GM18505 (cell line): Measurements from ENCODE around the gene TMEM175.

Source experiments
- ATAC-seq: cut with Tn5 transposase; IDR thresholded peaks from one replicate; pipeline ENCODE4 v1.9.1; 2021; ENCODE audit not compliant: unreplicated experiment
- POLR2A ChIP-seq: IDR thresholded peaks from 4 replicates; pipeline ENCODE4 v1.6.1; 2011; ENCODE audit warnings: borderline replicate concordance; ENCODE audit not compliant: insufficient read depth, insufficient read length; ENCODE audit errors: extremely low read depth

The TMEM175 gene

DNA sequence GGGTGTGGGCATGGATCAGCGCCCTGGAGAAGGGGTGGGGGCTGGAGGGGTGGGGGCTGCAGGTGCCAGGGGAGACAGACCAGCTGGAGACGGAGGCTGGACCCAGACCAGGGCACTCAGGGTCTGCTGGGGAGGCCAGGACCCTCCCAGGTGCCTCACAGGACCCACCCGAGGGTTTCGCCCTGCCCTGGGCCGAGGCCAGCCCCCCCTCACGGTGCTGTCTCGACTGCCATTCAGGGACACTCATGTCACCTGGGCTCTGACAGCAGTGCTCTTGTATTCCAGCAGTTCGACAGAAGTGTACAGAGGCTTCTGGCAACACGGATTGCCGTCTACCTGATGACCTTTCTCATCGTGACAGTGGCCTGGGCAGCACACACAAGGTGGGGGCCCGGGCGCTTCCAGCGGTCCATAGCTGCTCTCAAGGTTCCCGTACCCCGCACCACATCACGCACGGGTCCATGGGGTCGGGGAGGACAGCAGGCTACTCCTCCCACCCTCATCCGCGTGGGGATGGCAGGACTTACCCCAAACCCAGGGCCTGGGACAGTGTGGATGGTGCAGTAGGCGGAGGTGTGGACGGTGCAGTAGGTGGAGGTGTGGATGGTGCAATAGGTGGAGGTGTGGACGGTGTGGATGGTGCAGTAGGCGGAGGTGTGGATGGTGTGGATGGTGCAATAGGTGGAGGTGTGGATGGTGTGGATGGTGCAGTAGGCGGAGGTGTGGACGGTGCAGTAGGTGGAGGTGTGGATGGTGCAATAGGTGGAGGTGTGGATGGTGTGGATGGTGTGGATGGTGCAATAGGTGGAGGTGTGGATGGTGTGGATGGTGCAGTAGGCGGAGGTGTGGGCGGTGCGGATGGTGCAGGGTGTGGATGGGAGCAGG lies 18.1 kb downstream of the TMEM175 start:
- TF ChIP-seq POLR2A: no peak
- no peak for ATAC-seq

DNA sequence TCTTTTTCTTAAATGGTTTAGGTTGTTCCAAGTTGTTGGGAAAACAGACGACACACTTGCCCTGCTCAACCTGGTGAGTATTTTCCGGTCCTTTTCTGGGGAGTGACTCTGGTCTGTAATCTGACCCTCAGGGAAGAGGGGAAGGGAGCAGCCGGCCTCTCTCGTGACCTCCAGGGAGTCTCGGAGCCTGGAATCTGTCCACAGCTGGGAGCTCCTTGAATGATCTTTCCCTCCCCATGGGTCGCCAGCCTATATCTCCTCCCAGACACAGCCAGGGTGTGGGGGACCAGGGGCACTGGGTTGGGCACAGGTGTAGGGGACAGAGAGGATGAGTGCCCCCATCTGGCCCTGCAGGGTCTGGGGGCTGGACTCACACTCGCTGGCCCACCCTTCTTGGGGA lies 18.9 kb downstream of the TMEM175 start:
- ATAC-seq: no peak
- no peak for TF ChIP-seq POLR2A

DNA sequence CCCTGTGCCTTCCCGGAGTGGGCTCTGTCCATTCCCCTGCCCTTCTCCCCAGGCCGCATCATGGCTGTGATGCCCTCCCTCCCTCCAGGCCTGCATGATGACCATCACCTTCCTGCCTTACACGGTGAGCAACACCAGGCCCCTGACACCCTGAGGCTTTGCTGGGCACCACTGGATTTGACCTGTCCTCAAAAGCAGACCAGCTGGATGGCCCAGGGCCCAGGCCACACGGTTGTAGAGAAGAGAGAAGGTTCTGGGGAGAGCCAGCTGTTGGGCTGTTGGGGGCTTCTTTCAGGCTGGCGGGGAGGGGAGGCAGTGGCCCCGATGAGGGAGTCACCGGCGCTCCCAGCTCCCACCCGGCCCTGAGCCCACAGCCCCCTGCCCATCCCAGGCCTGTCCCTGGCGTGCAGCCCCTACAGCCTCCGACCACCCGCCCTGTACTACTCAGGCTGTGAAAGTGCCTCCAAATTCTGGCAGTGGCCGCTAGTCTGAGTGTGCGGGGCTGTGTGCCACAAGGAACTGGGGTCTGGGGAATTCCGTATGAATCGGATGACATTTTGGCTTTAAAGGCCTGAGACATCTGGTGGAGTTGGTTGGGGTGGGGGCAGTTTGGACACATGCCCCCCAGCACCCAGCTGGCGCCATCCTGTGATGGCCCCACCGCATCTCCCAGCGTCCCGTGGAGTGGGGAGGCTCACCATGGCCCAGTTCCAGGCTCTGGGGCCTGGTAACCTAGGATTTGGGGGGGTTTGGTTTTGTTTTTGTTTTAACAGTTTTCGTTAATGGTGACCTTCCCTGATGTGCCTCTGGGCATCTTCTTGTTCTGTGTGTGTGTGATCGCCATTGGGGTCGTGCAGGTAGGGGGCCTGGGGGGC lies 19.6 kb downstream of the TMEM175 start:
- no peak for ATAC-seq
- no peak for TF ChIP-seq POLR2A

DNA sequence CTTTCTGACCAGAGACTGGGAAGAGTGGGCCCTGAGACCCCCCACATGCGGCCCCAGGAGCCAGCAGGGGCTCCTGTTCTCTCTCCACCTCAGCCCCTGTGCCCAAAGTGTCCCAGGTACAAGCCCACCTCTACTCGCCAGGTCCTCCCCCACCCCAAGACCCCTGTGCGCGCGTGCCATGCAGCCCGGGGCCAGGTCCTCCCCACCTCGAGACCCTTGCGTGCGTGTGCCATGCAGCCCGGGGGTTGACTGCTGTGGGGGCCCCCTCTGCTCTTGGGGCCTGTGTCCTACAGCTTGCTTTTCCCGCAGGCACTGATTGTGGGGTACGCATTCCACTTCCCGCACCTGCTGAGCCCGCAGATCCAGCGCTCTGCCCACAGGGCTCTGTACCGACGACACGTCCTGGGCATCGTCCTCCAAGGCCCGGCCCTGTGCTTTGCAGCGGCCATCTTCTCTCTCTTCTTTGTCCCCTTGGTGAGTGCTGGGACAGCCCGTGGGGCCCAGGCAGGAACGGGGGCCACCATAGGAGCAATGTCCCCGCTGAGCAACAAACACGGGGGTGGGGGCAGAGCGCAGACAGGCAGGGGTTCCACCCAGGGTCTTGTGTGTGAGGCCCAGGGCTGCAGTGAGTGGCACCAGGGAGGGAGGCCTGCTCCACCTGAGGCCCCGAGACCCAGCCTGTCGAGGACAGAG lies 20.8 kb downstream of the TMEM175 start:
- no peak for ATAC-seq
- TF ChIP-seq POLR2A: no peak

DNA sequence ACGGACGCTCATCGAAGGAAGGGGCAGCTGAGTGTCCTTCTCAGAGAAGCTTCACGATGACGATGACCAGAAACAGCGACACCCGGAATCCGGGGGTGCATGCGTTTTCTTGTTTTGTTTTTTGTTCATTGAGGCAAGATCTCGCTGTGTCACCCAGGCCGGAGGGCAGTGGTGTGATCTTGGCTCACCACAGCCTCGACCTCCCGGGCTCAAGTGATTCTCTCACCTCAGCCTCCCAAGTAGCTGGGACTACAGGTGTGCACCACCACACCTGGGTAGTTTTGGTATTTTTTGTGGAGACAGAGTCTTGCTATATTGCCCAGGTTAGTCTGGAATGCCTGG lies 21.3 kb downstream of the TMEM175 start:
- ATAC-seq: no peak
- no peak for TF ChIP-seq POLR2A

DNA sequence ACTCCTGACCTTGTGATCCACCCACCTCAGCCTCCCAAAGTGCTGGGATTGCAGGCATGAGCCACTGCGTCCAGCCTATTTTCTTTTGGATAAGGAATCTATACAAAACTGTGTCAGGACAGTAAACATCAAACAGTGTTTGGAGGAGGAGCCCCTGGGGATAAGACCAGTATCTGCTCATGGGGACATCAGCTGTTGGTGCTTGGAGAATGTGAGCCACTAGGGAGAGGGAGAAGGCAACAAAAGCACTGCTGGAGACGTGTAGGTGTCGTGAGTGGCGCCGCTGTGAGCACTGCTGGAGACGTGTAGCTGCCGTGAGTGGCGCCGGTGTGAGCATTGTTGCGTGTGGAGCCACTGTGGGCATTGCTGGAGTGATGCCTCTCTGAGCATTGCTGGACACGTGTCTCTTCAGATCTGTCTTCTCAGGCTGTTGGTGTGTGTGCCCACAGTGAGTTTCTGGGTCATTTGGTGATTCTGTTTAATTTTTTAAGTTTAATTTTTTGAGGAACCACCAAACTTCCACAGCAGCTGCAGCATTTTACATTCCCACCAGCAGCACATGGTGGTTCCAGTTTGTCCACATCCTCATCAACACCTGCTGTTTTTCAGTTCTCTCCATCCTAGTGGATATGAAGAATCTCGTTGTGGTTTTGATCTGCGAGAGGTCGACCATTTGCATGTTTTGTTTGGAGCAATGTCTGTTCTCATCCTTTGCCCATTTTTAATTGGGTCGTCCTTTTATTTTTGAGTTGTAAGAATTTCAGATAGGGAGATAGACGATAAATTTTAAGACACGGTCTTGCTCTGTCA lies 22.2 kb downstream of the TMEM175 start:
- ATAC-seq: no peak
- no peak for TF ChIP-seq POLR2A

DNA sequence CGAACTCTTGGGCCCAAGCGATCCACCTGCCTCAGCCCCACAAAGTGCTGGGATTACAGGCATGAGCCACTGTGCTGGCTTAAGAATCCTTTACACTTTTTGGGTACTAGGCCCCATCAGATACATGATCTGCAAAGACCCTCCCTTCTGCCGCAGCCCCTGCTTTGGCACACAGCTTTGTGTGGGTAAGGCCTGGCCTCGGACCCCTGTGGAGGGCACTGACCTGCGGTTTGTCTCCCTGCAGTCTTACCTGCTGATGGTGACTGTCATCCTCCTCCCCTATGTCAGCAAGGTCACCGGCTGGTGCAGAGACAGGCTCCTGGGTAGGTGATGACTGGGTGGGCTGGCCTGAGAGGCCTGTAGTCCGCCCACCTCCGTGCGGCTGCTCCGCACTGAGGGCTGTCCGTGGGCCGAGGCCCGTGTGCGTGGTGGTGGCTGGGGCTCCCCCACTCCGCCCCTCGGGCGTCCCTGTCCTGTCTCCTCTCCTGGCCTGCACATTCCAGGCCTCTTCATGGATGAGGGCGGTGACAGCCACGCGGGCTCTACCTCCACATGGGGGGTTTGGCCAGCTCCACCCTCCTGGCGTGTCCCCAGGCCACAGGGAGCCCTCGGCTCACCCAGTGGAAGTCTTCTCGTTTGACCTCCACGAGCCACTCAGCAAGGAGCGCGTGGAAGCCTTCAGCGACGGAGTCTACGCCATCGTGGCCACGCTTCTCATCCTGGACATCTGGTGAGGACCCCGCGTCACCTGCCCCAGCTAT lies 23.1 kb downstream of the TMEM175 start:
- TF ChIP-seq POLR2A: no peak
- no peak for ATAC-seq

DNA sequence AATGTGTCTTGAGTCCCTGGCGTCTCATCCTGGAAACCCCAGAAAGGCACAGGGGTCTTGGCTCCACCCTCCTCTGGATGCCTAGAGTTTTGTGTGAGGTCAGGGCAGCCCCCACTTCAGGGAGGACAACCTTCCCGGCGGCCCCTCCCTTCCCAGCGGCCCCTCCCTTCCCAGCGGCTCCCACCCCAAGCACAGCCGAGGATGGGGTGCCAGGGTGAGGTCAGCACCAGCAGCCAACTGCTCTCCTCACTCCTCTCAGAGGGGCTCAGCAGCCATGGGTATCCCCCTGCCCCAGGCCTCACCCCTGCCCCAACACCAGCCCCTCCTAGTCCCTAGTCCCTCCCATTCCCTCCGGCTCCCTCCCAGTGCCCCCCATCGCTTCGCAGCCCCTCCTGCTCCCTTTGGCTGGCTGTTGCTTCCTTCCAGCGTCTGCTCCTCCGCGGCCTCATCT lies 23.7 kb downstream of the TMEM175 start:
- no peak for TF ChIP-seq POLR2A
- no peak for ATAC-seq

DNA sequence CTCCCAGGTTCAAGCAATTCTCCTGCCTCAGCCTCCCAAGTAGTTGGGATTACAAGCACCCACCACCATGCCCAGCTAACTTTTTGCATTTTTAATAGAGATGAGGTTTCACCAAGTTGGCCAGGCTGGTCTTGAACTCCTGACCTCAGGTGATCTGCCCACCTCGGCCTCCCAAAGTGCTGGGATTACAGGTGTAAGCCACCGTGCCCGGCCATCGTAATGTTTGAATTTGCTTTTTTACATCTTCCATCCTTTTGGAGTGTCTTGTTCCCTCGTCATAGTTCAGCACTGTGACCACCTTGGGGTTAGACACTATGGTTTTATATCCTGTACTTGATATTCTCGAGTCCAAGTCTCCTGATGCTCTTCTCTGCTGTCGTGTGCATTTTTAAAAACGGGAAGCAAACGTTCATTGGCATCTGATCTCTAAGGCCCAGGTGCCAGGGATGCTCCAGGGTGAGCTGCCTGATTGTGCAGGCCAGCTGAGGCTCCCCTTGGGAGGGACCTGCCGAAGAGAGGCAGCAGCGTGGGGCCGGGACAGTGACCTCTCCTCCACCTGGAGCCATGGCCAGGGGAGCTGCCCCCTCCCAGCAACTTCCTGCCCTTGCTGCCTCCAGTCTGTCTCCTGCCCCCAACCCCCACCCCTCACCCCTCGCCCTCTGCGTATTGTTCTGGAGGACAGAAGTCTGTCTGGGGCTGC lies 24.4 kb downstream of the TMEM175 start:
- ATAC-seq: no peak
- TF ChIP-seq POLR2A: no peak

DNA sequence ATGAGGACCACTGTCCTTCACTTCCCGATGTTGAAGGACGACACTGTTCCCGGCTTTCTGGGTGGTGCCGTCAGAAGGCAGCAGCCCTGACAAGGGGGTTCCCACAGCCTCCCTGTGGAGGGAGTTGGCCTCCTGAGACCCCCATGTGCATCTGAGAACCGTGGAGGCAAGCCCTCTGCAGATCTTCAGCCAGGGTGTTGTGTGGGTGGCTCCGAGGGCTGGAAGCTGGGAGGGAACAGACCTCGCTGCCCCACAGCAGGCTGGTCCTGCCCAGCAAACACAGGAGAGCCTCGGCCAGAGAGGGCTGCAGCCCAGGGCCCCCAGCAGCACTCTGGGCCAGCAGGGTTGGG lies 24.9 kb downstream of the TMEM175 start:
- TF ChIP-seq POLR2A: no peak
- no peak for ATAC-seq

DNA sequence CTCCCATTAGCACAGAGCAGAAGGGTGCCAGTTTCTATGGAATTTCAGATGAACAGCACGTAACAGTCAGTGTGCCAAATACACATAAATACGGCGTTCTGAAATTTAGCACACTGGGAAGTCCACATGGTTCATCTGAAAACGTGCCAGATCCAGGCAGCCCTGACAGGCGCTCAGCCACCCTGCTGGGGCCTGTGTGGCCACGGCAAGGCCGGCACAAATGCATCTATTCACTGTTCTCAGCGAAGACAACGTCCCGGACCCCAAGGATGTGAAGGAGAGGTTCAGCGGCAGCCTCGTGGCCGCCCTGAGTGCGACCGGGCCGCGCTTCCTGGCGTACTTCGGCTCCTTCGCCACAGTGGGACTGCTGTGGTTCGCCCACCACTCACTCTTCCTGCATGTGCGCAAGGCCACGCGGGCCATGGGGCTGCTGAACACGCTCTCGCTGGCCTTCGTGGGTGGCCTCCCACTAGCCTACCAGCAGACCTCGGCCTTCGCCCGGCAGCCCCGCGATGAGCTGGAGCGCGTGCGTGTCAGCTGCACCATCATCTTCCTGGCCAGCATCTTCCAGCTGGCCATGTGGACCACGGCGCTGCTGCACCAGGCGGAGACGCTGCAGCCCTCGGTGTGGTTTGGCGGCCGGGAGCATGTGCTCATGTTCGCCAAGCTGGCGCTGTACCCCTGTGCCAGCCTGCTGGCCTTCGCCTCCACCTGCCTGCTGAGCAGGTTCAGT lies 25.5 kb downstream of the TMEM175 start:
- TF ChIP-seq POLR2A: no peak
- no peak for ATAC-seq
